ENCODE measurements around the gene TACC3. TPM values are rescaled to one million over a fixed set of nuclear protein-coding genes. Genes with fewer than 3 reads are reported as not detected.

Gene TACC3
- total RNA-seq, 1 experiment from 2014 or later: 156 TPM

DNA sequence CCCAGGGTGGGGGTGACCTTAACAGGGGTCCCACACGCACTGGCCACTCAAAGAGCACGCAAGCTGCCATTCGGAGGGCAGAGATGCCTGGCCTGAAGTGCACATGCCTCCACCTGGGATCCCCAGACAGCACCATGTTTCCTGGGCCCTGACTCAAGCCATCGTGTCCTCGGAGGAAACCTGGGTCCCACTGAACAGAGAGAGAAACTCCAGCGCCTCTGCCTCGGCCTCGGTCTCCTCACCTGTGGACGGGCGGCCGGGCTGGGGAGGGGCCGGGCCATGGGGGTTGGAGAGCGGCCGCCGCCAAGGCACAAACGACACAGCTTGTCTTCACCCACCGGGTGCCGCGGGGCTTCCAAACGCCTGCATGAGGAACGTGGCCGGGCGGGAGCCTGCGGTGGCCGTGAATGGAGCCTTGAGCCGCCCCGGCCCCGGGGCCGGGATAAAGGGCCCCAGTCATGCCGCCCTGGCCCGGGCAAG, 41.8 kb downstream of the TACC3 start:
- Histone ChIP-seq H4K5ac (ENCODE audit: insufficient read length, low read depth, low read length) (no peak overlapping the region), H3T11ph (ENCODE audit: low read length) (no peak overlapping the region), H3K23ac (ENCODE audit: insufficient read length, low read depth, low read length) (no peak overlapping the region), H3K18ac (ENCODE audit: insufficient read length, low read depth, low read length) (no peak overlapping the region), H2BK120ac (ENCODE audit: low read depth, low read length, poor library complexity, severe bottlenecking) (no peak overlapping the region), H2BK15ac (ENCODE audit: low read depth, low read length) (no peak overlapping the region), H3K9ac (ENCODE audit: extremely low read depth, insufficient read length, low read length) (no peak overlapping the region), H3K4ac (ENCODE audit: low read depth, low read length) (no peak overlapping the region), H3K4me1 (ENCODE audit: insufficient read depth, low read length) (no peaks in the 10 kb centered on the region; the same call in 1 of the 2 replicates), H3K79me2 (ENCODE audit: insufficient read depth, low read length) (no peaks in the 10 kb centered on the region), H2BK20ac (ENCODE audit: low read depth, low read length, poor library complexity, severe bottlenecking) (no peak overlapping the region), H3K79me1 (ENCODE audit: insufficient read depth, low read depth, low read length, poor library complexity, severe bottlenecking) (no peaks in the 10 kb centered on the region), H3K4me2 (ENCODE audit: insufficient read depth, insufficient read length, low read length) (no peak overlapping the region), H3K14ac (ENCODE audit: insufficient read depth, low read length) (0 out of 2 replicates have a peak overlapping the region, but pooled peaks have one; percentile 43), H3K27me3 (ENCODE audit: insufficient read depth, low read length) (no peaks in the 10 kb centered on the region), H2AFZ (ENCODE audit: low read length) (no peak overlapping the region), H2BK5ac (ENCODE audit: insufficient read length, low read length) (no peak overlapping the region), H3K27ac (ENCODE audit: insufficient read length, low read depth, low read length) (no peak overlapping the region), H4K8ac (replicated peaks; ENCODE audit: insufficient read length, low read depth, low read length) (no peak overlapping the region), H4K20me1 (ENCODE audit: control insufficient read depth, insufficient read depth, insufficient read length) (no peaks in the 10 kb centered on the region), H3K9me3 (ENCODE audit: control insufficient read depth, low read depth, low read length) (no peaks in the 10 kb centered on the region), H3K23me2 (ENCODE audit: insufficient read length, low read depth, low read length, poor library complexity, severe bottlenecking) (peaks cover 3% of the 10 kb centered on the region), H3K56ac (ENCODE audit: insufficient read length, low read depth, low read length) (no peak overlapping the region), H4K91ac (ENCODE audit: insufficient read length, low read depth, low read length) (no peak overlapping the region), H2AK5ac (ENCODE audit: insufficient read length, low read length) (no peak overlapping the region), H2BK12ac (ENCODE audit: insufficient read length, low read depth, low read length) (no peak overlapping the region)
- H3K4me1 Mint-ChIP-seq: peaks cover 12 to 24% of the 10 kb centered on the region in 2 experiments
- no peak overlapping the region for H3K4me3 Mint-ChIP-seq
- peaks cover 9% of the 10 kb centered on the region for H3K27me3 Mint-ChIP-seq (ENCODE audit: low read depth)
- no CpG with 5 or more reads among the region's 31 CpGs for WGBS (ENCODE audit: extremely low coverage, insufficient read length, low lambda C conversion rate)
- no peak for DNase-seq
- H3K9me3 Mint-ChIP-seq: no peaks in the 10 kb centered on the region
- no peak overlapping the region for H3K27ac Mint-ChIP-seq
- TF ChIP-seq, protein P1, sequence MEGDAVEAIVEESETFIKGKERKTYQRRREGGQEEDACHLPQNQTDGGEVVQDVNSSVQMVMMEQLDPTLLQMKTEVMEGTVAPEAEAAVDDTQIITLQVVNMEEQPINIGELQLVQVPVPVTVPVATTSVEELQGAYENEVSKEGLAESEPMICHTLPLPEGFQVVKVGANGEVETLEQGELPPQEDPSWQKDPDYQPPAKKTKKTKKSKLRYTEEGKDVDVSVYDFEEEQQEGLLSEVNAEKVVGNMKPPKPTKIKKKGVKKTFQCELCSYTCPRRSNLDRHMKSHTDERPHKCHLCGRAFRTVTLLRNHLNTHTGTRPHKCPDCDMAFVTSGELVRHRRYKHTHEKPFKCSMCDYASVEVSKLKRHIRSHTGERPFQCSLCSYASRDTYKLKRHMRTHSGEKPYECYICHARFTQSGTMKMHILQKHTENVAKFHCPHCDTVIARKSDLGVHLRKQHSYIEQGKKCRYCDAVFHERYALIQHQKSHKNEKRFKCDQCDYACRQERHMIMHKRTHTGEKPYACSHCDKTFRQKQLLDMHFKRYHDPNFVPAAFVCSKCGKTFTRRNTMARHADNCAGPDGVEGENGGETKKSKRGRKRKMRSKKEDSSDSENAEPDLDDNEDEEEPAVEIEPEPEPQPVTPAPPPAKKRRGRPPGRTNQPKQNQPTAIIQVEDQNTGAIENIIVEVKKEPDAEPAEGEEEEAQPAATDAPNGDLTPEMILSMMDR (conservative IDR thresholded peaks at IDR 0.05): no peak
- H3K36me3 Mint-ChIP-seq (ENCODE audit: insufficient read depth in 1 of 3, low read depth in 3 of 3): no peaks in the 10 kb centered on the region
